ENCODE data around the gene BCAS3. TPM values are rescaled to one million over a fixed set of nuclear protein-coding genes. Genes with fewer than 3 reads are reported as not detected.

Gene BCAS3
- total RNA-seq, 1 donor from 2014 or later = 44.8 TPM

DNA sequence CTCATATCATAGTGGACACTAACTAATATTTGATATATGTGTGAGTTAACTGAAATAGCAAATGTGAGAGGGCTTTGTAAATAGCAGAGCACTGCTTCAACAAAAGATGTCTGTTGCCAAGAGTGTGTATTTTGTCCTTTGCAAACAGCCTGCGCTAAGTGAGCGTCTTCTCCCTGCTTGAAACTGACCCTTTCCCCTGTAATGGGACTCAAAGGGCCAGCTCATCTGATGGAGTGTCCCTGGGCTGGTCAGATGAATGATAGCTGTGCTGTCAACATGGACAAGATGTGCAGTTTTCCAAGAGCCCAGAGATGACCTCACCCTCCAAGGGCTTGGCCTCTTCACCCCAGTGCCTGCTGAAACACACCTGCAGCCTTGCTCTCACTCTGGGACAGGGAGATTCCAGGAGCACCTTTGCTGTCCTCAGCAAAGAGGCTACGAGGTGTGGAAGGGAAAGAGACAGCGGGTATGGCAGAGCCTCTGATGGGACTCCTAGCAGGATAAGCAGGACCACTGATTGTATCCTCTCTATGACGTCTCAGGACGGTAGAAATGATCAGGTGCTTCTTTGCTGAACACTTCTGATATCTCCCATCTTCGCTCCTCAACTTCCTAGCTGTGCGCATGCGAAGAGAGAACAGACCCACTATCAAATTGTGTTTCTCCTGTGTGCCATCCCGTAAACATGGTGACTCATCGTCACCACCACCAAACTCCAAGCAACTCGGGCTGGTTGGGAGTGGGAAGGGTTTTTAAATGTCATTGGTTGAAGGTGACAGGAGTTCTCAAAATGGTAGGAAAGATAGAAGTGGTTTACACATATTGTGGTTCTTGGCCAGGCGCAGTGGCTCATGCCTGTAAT lies 686.2 kb downstream of the BCAS3 start:
- no peaks in the 10 kb centered on the region for H3K9me3 Mint-ChIP-seq (ENCODE audit: unreplicated experiment)
- H3K36me3 Mint-ChIP-seq (ENCODE audit: unreplicated experiment) = peaks cover 5% of the 10 kb centered on the region
- TF ChIP-seq, protein P1, sequence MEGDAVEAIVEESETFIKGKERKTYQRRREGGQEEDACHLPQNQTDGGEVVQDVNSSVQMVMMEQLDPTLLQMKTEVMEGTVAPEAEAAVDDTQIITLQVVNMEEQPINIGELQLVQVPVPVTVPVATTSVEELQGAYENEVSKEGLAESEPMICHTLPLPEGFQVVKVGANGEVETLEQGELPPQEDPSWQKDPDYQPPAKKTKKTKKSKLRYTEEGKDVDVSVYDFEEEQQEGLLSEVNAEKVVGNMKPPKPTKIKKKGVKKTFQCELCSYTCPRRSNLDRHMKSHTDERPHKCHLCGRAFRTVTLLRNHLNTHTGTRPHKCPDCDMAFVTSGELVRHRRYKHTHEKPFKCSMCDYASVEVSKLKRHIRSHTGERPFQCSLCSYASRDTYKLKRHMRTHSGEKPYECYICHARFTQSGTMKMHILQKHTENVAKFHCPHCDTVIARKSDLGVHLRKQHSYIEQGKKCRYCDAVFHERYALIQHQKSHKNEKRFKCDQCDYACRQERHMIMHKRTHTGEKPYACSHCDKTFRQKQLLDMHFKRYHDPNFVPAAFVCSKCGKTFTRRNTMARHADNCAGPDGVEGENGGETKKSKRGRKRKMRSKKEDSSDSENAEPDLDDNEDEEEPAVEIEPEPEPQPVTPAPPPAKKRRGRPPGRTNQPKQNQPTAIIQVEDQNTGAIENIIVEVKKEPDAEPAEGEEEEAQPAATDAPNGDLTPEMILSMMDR (IDR thresholded peaks at IDR 0.05; ENCODE audit: partially characterized antibody, unreplicated experiment) = no peak
- no peak overlapping the region for H3K4me3 Mint-ChIP-seq (ENCODE audit: unreplicated experiment)
- DNase-seq = no peak
- no peaks in the 10 kb centered on the region for H3K27me3 Mint-ChIP-seq (ENCODE audit: unreplicated experiment)
- H3K27ac Mint-ChIP-seq (ENCODE audit: unreplicated experiment) = no peak overlapping the region
- H3K4me1 Mint-ChIP-seq (ENCODE audit: low read depth, unreplicated experiment) = peaks cover 14% of the 10 kb centered on the region

DNA sequence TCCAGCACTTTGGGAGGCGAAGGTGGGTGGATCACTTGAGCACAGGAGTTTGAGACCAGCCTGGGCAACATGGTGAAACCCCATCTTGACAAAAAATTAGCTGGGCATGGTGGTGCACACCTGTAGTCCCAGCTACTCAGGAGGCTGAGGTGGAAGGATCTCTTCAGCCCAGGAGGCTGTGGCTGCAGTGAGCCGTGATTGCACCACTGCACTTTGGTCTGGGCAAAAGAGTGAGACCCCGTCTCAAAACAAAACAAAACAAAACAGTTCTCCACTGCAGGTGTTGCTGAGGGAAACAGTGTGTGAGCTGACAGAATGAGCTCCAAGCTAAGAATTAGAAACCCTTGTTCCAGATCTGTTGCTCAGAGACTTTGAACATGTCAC lies 686.8 kb downstream of the BCAS3 start:
- DNase-seq = no peak
- no peaks in the 10 kb centered on the region for H3K9me3 Mint-ChIP-seq (ENCODE audit: unreplicated experiment)
- peaks cover 5% of the 10 kb centered on the region for H3K36me3 Mint-ChIP-seq (ENCODE audit: unreplicated experiment)
- H3K27ac Mint-ChIP-seq (ENCODE audit: unreplicated experiment) = no peak overlapping the region
- H3K4me1 Mint-ChIP-seq (ENCODE audit: low read depth, unreplicated experiment) = peaks cover 14% of the 10 kb centered on the region
- no peak overlapping the region for H3K4me3 Mint-ChIP-seq (ENCODE audit: unreplicated experiment)
- TF ChIP-seq, protein P1 (IDR thresholded peaks at IDR 0.05; ENCODE audit: partially characterized antibody, unreplicated experiment) = no peak
- H3K27me3 Mint-ChIP-seq (ENCODE audit: unreplicated experiment) = peaks cover 2% of the 10 kb centered on the region

DNA sequence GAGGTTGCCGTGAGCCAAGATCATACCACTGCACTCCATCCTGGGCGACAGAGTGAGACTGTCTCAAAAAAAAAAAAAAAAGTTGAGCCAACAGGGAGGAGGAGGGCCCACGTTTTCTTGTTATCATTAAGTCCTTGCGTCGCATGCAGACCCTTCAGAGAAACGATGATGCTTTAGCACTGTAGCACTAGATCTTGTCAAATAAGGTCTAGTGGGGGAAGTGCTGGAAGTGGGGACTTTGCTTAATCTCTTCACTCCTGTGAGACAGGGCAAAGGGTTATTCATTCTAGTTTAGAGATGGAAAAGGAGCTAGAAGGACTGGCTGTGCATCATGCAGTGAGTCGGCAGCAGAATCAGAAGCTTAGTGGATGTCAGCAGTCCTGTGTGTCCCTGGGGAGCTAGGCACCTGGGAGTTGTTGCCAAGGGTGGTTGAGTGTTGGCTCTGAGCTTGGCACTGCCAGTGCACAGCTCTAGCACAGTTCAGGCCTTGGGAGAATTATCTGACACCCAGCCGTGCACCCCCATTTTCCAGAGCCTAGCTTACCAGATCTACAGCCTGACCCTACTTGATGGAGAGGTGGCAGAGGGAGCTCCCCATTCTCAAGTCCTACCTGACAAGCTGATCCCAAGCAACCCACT lies 688.5 kb downstream of the BCAS3 start:
- H3K36me3 Mint-ChIP-seq (ENCODE audit: unreplicated experiment) = peaks cover 5% of the 10 kb centered on the region
- DNase-seq = no peak
- H3K4me3 Mint-ChIP-seq (ENCODE audit: unreplicated experiment) = no peak overlapping the region
- peaks cover 2% of the 10 kb centered on the region for H3K27me3 Mint-ChIP-seq (ENCODE audit: unreplicated experiment)
- H3K9me3 Mint-ChIP-seq (ENCODE audit: unreplicated experiment) = no peaks in the 10 kb centered on the region
- peaks cover 14% of the 10 kb centered on the region for H3K4me1 Mint-ChIP-seq (ENCODE audit: low read depth, unreplicated experiment)
- H3K27ac Mint-ChIP-seq (ENCODE audit: unreplicated experiment) = no peak overlapping the region
- TF ChIP-seq, protein P1 (IDR thresholded peaks at IDR 0.05; ENCODE audit: partially characterized antibody, unreplicated experiment) = no peak

DNA sequence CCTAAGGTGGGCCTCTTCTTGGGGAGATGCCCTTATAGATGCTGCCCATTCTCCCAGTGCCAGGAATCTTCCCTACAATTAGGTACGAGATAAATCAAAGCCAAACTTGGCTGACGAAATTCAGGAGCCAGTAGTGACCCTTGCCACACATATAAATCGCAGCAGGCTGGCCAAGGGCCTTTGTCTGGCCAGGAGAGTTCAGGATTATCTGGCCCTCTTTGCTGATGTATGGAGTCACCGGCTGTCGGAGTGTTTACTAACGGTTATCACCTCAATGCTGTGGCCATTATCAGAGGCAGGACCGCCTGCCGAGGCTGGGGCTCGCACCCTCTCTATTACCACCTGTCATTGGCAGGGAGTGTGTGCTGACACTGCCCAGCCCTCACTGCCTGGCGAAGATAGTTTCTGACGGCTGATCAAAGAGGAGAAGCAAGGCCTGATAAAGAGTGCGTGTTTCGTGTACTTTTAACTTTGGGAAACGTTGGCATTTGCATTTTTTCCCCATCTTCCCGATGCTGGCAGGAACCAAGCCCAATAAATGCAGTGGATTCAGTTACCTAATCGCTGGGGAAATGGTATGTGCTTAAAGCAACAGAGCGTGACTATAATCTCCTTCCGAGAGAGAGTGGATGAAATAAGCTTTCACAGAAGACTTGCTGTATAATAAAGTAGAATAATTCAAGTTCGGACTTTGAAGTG lies 689.2 kb downstream of the BCAS3 start:
- Mint-ChIP-seq H3K9me3 (ENCODE audit: unreplicated experiment) (no peaks in the 10 kb centered on the region), H3K4me3 (ENCODE audit: unreplicated experiment) (no peak overlapping the region), H3K27ac (ENCODE audit: unreplicated experiment) (no peak overlapping the region), H3K36me3 (ENCODE audit: unreplicated experiment) (peaks cover 1% of the 10 kb centered on the region), H3K4me1 (ENCODE audit: low read depth, unreplicated experiment) (peaks cover 12% of the 10 kb centered on the region), H3K27me3 (ENCODE audit: unreplicated experiment) (peaks cover 2% of the 10 kb centered on the region)
- TF ChIP-seq, protein P1 (IDR thresholded peaks at IDR 0.05; ENCODE audit: partially characterized antibody, unreplicated experiment) = no peak
- DNase-seq = no peak

All from glutamatergic neuron (in vitro differentiated cells).